Measurements from ENCODE around the gene CCDC116.
"Not testable (repeated sequence)": the region's sequence is repeated elsewhere in the genome, so short reads cannot be mapped to it uniquely, and the experiment has no call there.

The CCDC116 gene

GRCh38 chr22:21632237-21632895 lies at the start of gene CCDC116:
Gene CCDC116 (plus strand): TSS chr22:21632760. CDS start chr22:21633182, 422 bp downstream.
- DNase-seq = no peak

DNA sequence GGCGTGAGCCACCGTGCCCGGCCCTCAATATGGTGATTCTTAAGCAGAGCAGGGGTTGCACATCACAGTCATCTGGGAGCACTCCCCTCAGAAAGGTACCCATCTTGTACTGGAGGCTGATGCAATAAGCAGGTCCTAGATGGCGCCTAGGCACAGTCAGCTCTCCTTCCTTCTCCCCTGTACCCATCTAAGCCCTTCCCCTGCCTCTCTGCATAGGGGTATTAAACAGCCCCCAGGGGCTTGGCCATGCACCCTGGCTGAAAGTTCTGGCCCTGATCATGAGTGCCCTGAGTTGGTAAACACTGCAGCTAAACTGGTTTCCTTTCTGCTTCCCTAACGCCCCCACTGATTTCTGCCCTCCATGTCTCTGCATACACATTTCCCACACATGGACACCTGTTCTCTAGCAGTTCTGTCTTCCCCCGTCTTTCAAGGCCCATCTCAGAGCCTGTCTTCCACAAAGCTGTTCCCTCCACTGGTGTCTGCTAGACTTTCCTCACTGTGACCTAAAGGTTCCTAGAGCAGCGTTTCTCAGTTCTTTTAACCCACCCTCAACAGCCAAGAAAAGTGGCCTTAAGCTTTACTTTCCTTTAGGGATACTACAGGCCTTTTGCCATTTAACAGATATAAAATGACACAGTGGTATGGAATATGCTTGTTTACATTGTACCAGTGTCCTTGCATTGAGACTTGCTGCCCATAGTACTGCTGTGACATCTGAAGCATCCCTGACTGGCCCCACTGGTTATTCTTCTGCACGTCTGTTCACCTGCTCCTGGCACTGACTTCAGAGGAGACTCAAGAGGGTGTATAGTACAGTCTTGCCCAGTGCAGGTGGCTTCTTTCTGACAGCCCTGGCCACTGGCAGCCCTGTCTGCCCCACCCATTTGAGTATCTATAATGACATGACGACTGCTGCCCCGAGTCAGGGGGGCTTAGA lies 49.5 kb upstream of the CCDC116 start:
- no peak for DNase-seq

DNA sequence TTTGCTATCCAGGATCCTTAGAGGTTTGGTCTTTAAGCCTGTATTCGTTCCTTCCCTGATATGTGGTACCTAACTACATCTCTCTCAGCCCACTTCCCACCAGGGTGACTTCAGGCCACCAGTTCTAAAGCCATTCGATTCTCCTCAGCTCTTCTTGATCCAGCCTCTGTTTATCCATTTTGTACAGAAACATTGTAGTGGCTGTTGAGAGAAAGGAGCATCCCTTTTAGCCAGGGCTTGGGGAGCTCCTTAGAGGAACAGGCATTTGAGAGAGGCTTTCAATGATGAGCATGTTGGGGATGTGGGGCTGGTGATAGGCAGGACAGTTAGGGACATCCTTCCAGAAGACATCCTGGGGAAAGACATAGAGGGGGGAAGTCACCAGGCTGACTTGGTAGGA lies 47.2 kb upstream of the CCDC116 start:
- DNase-seq = no peak

- DNase-seq = no peak
Measured at GRCh38 chr22:21587803-21588611, 44.6 kb upstream of the CCDC116 start.

DNA sequence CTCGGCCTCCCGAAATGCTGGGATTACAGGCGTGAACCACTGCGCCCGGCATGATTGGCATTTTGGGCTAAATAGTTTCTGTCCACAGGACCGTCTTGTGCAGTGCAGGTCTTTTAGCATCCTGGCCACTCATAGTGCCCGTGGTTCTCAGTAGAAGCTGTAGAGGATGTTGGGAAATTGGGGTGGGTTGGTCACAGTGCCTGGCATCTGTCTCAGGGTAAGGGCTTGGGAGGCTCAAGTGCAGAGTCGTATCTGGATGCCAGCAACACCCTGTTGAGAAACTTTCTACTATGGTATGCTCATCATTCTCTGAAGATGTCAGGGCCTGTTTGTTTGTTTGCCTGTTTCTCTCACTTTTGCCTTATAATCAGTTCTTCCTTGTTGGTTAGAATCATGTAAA lies 43.2 kb upstream of the CCDC116 start:
- DNase-seq = no peak

DNA sequence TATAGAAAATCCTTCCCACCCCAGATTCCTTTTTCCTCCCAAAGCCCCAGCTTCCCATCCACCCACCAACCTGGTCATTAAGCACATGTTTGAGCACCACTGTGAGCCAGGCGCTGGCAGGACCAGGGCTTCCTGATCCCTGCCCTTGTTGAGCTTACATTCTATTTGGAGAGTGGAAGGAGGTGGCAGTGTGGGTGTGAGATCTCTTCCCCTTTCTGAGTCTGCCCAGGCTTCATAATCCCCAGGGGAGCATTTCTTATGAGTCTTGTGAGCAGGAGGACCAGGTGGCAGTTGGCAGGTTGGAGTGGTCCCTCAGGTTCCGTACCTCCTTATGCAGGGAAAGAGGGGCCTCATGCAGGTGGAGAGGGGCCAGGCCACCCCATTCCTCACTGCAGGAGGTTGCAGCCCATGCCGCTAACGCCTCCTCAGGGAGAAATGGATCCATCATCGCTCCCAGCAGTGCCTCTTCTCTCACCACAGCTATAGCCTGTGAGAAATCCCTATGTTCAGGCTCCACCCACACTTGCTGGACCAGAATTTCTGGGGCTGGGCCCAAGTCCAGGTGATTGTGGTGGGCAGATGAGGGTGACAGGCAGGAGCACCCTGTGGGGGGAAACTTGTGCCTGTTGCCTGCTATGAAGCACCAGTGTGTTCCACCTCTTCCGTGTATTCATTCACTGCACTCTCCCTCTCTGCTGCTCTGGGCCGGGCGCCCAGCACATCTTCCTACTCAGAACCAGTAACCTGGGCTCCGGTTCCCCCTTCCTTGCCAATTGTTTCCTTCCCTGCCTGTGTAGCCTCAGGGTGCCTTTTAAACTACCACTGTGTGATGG lies 41.5 kb upstream of the CCDC116 start:
- no peak for DNase-seq

- no peak for DNase-seq
Measured at GRCh38 chr22:21591695-21592094, 40.9 kb upstream of the CCDC116 start.

DNA sequence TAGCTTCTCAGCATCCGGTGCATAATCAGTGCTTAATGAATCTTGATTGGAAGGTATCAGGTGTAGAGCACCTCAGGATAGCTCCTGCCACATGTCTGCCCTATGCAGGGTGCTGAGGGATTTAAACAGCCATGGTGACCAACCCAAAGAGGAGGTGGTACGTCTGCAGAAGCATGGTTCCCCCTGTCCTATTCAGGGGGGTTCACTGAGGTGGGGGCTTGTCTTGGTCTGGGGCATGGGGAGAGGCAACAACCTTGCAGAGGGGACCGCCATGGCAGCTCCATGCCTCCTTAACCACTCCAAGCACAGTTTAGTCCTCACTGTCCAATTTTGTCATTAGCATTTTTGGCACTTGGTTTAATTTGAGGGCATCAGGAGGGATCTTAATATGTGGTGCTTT lies 40.1 kb upstream of the CCDC116 start:
- no peak for DNase-seq

DNA sequence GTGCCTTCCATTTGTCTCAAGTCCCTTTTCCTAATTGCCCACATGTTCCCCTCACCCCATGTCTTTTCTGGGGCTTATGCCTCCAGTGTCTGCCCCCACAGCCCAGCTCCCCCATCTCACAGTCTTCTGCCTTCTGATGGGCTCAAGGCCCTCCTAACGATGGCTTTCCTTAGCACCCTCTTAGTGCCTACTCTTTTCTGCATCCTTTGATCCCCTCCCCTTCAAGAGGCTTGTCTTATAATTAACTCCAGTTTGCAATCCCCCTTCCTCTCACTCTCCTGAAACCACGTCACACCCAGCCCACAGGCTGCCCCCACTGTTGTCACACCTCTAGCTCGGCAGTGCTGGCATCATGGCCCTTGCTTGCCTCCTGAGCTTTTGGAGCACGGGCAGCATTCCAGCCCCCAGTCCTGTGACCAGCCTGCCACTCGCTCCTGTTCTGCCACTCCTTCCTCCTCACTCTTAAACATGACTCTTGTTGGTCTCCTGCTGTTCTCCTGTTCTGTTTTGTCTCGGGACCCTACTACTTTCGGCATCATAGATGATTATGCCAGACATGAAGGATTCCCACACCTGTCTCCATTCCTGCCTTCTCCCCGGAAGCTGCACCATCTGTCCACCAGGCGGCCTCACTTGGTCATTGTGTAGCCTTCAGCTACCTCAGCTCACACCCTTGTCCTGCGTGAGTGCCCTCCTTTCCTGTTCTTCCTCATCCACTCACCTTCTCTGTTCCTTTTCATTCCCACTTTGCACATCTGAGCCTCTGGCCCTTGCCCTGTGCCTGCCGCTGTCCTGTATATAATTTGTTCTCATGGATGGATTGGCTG lies 38.9 kb upstream of the CCDC116 start:
- no peak for DNase-seq

- no peak for DNase-seq
Measured at GRCh38 chr22:21594865-21595452, 37.6 kb upstream of the CCDC116 start.

DNA sequence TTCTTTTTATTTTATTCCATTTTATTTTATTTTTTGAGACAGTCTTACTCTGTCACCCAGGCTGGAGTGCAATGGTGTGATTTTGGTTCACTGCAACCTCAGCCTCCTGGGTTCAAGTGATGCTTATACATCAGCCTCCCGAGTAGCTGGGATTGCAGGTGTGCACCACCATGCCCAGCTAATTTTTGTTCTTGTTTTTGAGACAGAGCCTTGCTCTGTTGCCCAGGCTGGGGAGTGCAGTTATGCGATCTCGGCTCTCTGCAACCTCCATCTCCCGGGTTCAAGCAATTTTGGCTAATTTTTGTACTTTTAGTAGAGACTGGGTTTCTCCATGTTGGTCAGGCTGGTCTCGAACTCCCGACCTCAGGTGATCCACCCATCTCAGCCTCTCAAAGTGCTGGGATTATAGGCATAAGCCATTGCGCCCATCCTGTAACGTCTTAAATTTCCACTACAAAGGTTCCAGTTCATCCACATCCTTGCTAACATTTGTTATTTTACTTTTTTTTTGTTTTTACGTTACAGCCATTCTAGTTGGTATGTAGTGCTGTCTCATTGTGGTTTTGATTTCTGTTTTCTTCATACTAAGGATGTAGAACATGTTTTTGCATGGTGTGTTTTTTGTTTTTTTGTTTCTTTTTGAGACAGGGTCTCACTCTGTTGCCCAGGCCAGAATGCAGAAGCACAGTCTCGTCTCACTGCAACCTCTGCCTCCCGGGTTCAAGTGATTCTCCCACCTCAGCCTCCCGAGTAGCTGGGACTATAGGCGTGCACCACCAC lies 36.0 kb upstream of the CCDC116 start:
- DNase-seq = not testable (repeated sequence)

DNA sequence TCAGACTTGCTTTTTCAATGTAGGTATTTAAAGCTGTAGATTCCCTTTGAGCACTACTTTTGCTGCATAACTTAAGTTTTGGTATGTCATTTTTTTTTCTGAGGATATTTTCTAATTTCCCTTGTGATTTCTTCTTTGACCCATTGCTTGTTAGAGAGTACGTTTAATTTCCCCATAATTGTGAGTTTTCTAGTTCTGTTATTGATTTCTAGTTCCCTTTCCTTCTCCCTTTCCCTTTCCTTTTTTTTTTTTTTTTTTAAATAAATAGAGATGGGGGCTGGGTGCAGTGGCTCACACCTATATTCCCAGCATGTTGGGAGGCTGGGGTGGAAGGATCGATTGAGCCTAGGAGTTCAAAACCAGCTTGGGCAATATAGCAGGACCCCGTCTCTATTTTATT lies 34.3 kb upstream of the CCDC116 start:
- DNase-seq = no peak

DNA sequence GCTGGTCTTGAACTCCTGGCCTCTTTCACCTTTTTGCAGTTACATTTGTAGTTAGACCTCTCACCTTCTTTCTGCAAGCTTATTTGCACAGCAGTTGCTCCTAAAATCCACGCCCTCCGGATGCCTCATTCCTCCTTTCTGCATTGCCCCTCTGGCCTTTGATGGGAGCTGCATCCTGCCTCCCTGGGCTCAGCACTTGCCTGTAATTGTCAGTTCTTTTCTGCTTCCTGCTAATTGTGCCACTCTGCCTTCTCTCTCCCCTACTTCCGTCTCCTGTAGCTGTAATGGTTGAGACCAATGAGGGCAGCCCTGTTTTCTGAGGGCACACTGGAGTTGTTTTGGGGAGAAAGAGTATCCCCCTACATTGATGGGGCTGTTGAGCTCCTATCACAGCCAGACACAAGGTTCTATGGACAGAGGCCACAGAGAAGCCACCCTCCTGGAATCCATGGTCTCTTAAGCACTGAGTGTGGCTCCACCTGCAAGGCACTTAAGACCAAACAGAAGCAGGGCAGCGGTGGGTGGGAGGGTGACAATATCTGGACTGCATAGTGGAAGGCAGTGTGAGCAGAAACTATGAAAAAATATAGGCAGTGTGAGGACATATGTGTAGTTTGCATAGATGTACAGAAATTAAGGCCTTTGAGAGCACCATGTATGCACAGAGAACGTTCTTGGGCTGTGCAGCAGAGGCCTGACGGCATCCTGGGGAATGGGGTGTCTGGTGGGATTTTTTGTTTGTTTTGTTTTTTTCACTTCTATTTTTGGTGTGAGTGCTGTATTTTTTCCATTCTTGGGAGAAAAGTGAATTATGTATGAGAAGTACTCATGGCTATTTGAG lies 33.3 kb upstream of the CCDC116 start:
- DNase-seq = no peak

GRCh38 chr22:21602579-21602978 lies 30.0 kb upstream of the CCDC116 start:
- DNase-seq = no peak

- DNase-seq = no peak
Measured at GRCh38 chr22:21603973-21604372, 28.6 kb upstream of the CCDC116 start.

DNA sequence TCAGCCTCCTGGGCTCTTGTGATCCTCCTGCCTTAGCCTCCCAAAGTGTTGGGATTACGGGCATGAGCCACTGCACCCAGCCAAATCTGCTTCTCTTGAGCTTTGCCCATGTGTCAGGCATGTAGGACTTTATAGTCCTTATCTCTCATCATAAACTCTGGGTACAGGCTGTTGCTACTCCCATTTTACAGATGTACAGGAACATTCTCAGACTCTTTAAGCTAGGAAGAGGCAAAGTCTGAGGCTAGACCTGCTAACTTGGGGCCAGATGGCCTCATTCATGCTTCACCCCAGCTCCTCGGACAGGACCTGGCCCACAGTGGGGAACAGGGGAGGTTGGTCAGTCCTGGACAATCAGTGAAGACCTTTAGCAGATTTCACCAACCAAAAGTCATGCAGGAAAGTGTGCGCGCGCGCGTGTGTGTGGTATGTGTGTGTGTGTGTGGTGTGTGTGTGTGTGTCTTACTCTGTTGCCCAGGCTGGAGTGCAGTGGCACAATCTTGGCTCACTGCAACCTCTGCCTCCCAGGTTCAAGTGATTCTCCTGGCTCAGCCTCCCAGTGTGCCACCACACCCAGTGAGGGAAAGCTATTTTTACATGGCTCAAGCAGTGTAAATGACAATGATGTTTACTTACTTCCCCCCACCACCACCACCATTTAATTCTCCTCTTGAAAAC lies 26.5 kb upstream of the CCDC116 start:
- DNase-seq = no peak

GRCh38 chr22:21606775-21607174 lies 25.8 kb upstream of the CCDC116 start:
- DNase-seq = no peak

- not testable (repeated sequence) for DNase-seq
Measured at GRCh38 chr22:21609556-21610157, 22.9 kb upstream of the CCDC116 start.
